ENCODE measurements around the gene SDK1. TPM values are rescaled to one million over a fixed set of nuclear protein-coding genes. Genes with fewer than 3 reads are reported as not detected.
A peak's percentile ranks its signal among the peaks of the same experiment; 100 is the strongest.

SDK1 gene
- total and polyA plus RNA-seq, 2 of the 8 experiments (the other 6 are each of a cell fraction or from before 2014, with no cell fraction given), result 3.3 to 7.2 TPM

DNA sequence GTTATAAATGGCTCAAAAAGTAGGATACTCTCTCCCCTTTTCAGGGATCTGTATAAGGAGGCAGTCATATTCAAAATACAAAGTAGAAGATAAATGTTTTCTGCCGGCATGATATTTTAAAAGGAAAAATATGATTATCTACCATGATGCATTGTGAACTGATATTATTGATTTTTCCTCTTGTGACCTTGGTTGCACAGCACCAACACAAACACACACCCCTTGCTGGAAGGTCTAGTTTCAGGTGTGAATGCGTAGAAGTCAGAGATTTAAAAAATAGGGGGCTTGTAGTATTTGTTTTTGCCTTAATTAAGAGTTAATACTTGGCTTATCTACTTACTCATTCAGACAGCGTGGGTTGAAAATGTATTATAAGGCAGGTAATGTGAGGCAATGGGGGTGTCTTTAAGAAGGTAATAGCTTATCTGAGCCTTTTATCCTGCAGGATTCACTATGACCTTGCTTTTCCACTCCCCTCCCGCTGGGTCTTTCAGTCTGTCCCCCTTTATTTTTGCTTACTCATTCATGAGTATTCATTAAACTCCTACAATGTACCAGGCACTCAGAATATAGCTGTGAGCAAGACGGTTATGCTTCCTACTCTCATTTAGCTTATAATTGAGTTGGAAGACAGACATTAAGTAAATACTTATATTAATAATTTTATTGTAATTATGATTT is 390.6 kb downstream of the SDK1 start:
- no peak overlapping the region for H3K4ac ChIP-seq (replicated peaks; ENCODE audit: insufficient read length, low read depth, low read length)
- no peak overlapping the region for H4K91ac ChIP-seq (replicated peaks; ENCODE audit: insufficient read length, low read length)
- peaks cover 0 to 11% (median 3%) of the 10 kb centered on the region in 4 experiments; a peak in 4 of 7 replicates for H3K4me1 ChIP-seq (replicated peaks in 1 of 4; ENCODE audit: control insufficient read depth in 3 of 4, insufficient read depth in 4 of 4, low read length in 3 of 4)
- H2BK5ac ChIP-seq (ENCODE audit: low read depth, low read length), result no peak overlapping the region
- no peak overlapping the region for H4K8ac ChIP-seq (ENCODE audit: extremely low read depth, insufficient read depth, low read length)
- POLR2A ChIA-PET (ENCODE audit: partially characterized antibody), result no interaction called here
- WGBS, 2 experiments (ENCODE audit: extremely low coverage in 1 of 2, insufficient coverage in 1 of 2, insufficient read length in 1 of 2, insufficient replicate concordance in 2 of 2, low coverage in 1 of 2, low lambda C conversion rate in 2 of 2, missing lambda C conversion rate in 1 of 2), result 49% methylated on average over 5 of the region's 5 CpGs; no CpG with 5 or more reads in 1 of the 2 experiments
- H3K27me3 ChIP-seq (replicated peaks in 1 of 4; ENCODE audit: control insufficient read depth in 3 of 4, extremely low read depth in 1 of 4, insufficient read depth in 3 of 4, low read length in 3 of 4), result no peaks in the 10 kb centered on the region
- no peaks in the 10 kb centered on the region for H3K23me2 ChIP-seq (ENCODE audit: low read depth, low read length)
- H3K4me3 ChIP-seq (ENCODE audit: extremely low read depth in 1 of 4, insufficient read depth in 2 of 4, low read depth in 3 of 4, low read length in 4 of 4), result no peak overlapping the region
- H3K27ac ChIP-seq (ENCODE audit: low read depth, low read length), result no peak overlapping the region
- H3K79me2 ChIP-seq (ENCODE audit: control insufficient read depth in 1 of 2, insufficient read depth in 2 of 2, low read length in 2 of 2), result no peaks in the 10 kb centered on the region
- no peak overlapping the region for H2BK12ac ChIP-seq (ENCODE audit: low read depth, low read length)
- H3K23ac ChIP-seq (ENCODE audit: insufficient read length), result no peak overlapping the region
- DNase-seq (ENCODE audit: low read depth in 1 of 2, low spot score in 2 of 2) (no peak), FAIRE-seq (no peak)
- no peak overlapping the region for H2BK120ac ChIP-seq (replicated peaks; ENCODE audit: low read depth, low read length)
- H3K9ac ChIP-seq (replicated peaks in 1 of 4; ENCODE audit: extremely low read depth in 1 of 4, low read depth in 3 of 4, low read length in 3 of 4), result no peak overlapping the region
- H4K5ac ChIP-seq (ENCODE audit: insufficient read length, low read depth, low read length), result no peak overlapping the region
- no peak overlapping the region for H2AK5ac ChIP-seq (ENCODE audit: low read depth, low read length)
- H3K79me1 ChIP-seq (ENCODE audit: low read depth, low read length), result no peaks in the 10 kb centered on the region
- H3K4me2 ChIP-seq (ENCODE audit: insufficient read depth in 1 of 2, low read depth in 2 of 2, low read length in 2 of 2), result peak overlapping the region; percentile 28 to 38; a peak in 2 of 4 replicates
- no peak overlapping the region for H3K18ac ChIP-seq (ENCODE audit: extremely low read depth, low read length)
- no peak overlapping the region for H2AFZ ChIP-seq (ENCODE audit: low read length)
- no peak overlapping the region for H2BK20ac ChIP-seq (ENCODE audit: low read length)
- no peaks in the 10 kb centered on the region for H3K36me3 ChIP-seq (ENCODE audit: control insufficient read depth in 2 of 4, insufficient read depth in 4 of 4, low read length in 3 of 4)
- CTCF ChIA-PET (ENCODE audit: partially characterized antibody), result interaction anchor here (10.7 kb wide), 1 partner anchor 18 kb away, joined by 63 read pairs; no protein-coding TSS in a partner anchor
- 0 out of 4 replicates have a peak, but pooled peaks cover 0 to 4% of the 10 kb centered on the region in 2 experiments for H3K9me3 ChIP-seq (ENCODE audit: insufficient read depth in 2 of 2, low read depth in 1 of 2, low read length in 1 of 2)
- H4K20me1 ChIP-seq (replicated peaks in 1 of 2; ENCODE audit: control insufficient read depth in 1 of 2, insufficient read depth in 2 of 2, low read length in 2 of 2), result no peaks in the 10 kb centered on the region
- no peak overlapping the region for H3K56ac ChIP-seq (replicated peaks; ENCODE audit: insufficient read length, low read depth, low read length)
- no peak overlapping the region for H3K14ac ChIP-seq (ENCODE audit: insufficient read length)
- H2BK15ac ChIP-seq (ENCODE audit: low read length), result no peak overlapping the region
- TF ChIP-seq RAD21 (IDR thresholded peaks at IDR 0.05 in 1 of 2, conservative IDR thresholded peaks at IDR 0.05 in 1 of 2; ENCODE audit: low read depth in 2 of 2, low read length in 2 of 2) (no peak), TBP (IDR thresholded peaks at IDR 0.05; ENCODE audit: low read depth, low read length) (no peak), KDM1A (IDR thresholded peaks at IDR 0.05; ENCODE audit: borderline replicate concordance, low read length) (no peak)
